Osteocyte (in vitro differentiated cells): ENCODE results near the gene ZNF408. TPM values are rescaled to one million over a fixed set of nuclear protein-coding genes. Genes with fewer than 3 reads are reported as not detected.
"Not testable (repeated sequence)": the region's sequence is repeated elsewhere in the genome, so short reads cannot be mapped to it uniquely, and the experiment has no call there.

Experiments used
- DNase-seq: peaks from one replicate; pipeline ENCODE4 v3.0.0; 2021; ENCODE audit warnings: mixed read lengths; ENCODE audit not compliant: unreplicated experiment; ENCODE audit errors: extremely low spot score
- H3K27ac Mint-ChIP-seq: one replicate; pipeline ENCODE4 v1.8.0; 2021; ENCODE audit warnings: mild to moderate bottlenecking, mixed read lengths; ENCODE audit not compliant: unreplicated experiment
- H3K27me3 Mint-ChIP-seq: one replicate; pipeline ENCODE4 v1.8.0; 2021; ENCODE audit warnings: mixed read lengths; ENCODE audit not compliant: unreplicated experiment
- H3K36me3 Mint-ChIP-seq: one replicate; pipeline ENCODE4 v1.8.0; 2021; ENCODE audit warnings: mixed read lengths; ENCODE audit not compliant: unreplicated experiment
- H3K4me1 Mint-ChIP-seq: one replicate; pipeline ENCODE4 v1.8.0; 2021; ENCODE audit warnings: mixed read lengths; ENCODE audit not compliant: unreplicated experiment
- H3K4me3 Mint-ChIP-seq: one replicate; pipeline ENCODE4 v1.8.0; 2021; ENCODE audit warnings: mild to moderate bottlenecking, moderate library complexity, mixed read lengths; ENCODE audit not compliant: unreplicated experiment
- H3K9me3 Mint-ChIP-seq: one replicate; pipeline ENCODE4 v1.8.0; 2021; ENCODE audit warnings: mixed read lengths; ENCODE audit not compliant: unreplicated experiment
- total RNA-seq: library from RNA; stranded (reverse); gene quantifications from 2 replicates; pipeline ENCODE4 v1.2.1, GENCODE V29; 2021
- TF ChIP-seq, protein P1 (sequence below): fragments of 200-600 bp; sonication (generic); IDR thresholded peaks from 2 replicates; pipeline ENCODE4 v1.5.0; 2021; ENCODE audit warnings: antibody characterized with exemption, mild to moderate bottlenecking, moderate library complexity

The ZNF408 gene
- total RNA-seq, 1 donor from 2014 or later: 11.2 TPM

DNA sequence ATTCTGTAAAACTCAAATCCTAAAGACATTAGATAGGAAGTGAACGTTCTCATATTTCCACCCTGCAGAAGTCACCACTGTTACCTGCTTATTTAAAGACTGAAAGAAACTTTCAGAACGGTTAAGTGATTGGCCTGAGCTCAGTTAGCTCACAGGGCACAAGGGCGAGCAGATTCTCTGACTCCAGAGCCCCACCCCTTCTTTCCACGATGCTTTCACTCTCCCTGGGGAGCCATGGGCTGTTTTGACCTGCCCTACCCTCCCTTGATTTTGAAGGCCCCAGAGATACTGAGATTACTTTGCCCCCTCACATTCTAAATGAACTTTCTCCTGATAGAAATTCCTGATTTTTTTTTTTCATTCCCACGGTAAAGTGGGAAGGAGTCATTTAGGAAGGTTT lies 34.3 kb upstream of the ZNF408 start:
- no peaks in the 10 kb centered on the region for H3K9me3 Mint-ChIP-seq
- no peaks in the 10 kb centered on the region for H3K27me3 Mint-ChIP-seq

DNA sequence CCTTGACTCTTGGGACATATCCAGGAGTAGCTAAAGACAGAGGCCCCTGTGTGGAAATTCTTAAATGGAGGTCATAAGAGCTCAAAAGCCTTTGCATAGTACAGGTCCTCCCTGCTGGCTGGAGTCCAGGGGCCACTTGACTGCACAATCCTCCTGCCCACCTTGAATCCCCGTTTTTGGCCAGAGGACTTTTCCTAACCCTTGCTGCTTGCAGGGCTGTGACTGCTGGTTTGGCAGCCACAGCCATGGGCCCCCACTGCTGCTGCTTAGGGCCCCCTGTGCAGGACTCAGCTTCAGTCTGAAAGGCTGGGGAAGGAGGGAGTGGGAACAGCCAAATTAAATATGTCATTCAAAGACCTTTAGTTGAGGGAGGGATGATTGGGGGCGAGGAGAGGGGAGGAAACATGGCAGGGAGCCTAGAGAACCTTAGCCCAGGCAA lies 33.8 kb upstream of the ZNF408 start:
- Mint-ChIP-seq H3K27ac (no peak overlapping the region), H3K4me3 (no peak overlapping the region)

More for the DNA sequence above, 34.3 kb upstream of the ZNF408 start:
- Mint-ChIP-seq H3K36me3 (peaks cover 55% of the 10 kb centered on the region), H3K4me1 (peaks cover 5% of the 10 kb centered on the region), H3K4me3 (no peak overlapping the region), H3K27ac (no peak overlapping the region)
- TF ChIP-seq, protein P1, sequence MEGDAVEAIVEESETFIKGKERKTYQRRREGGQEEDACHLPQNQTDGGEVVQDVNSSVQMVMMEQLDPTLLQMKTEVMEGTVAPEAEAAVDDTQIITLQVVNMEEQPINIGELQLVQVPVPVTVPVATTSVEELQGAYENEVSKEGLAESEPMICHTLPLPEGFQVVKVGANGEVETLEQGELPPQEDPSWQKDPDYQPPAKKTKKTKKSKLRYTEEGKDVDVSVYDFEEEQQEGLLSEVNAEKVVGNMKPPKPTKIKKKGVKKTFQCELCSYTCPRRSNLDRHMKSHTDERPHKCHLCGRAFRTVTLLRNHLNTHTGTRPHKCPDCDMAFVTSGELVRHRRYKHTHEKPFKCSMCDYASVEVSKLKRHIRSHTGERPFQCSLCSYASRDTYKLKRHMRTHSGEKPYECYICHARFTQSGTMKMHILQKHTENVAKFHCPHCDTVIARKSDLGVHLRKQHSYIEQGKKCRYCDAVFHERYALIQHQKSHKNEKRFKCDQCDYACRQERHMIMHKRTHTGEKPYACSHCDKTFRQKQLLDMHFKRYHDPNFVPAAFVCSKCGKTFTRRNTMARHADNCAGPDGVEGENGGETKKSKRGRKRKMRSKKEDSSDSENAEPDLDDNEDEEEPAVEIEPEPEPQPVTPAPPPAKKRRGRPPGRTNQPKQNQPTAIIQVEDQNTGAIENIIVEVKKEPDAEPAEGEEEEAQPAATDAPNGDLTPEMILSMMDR: no peak
- DNase-seq: no peak

DNA sequence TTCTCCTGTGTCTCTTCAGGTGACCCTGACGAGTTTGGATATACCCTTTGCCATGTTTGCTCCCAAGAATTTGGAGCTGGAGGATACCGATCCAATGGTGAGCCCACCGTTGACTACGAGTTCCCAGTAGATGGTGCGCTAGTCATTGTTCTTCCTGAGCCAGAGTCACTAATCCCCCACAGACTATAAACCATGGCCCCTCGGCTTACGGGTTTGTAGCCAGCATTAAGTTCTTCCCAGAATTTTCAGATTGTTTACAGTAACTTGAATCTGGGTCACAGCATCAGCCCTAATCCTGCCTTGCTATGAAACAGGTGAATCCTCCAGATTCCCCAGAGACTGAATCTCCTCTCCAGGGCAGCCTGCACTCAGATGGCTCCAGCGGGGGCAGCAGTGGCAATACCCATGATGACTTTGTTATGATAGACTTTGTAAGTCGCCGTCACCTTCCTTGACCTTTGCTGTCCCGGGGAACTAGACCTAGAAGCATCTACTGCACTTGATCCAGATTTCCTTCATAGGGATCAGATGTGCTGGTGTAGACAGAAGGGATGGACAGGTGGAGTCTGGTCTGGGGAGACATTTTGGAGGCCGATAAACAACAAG lies 32.2 kb upstream of the ZNF408 start:
- no peaks in the 10 kb centered on the region for H3K27me3 Mint-ChIP-seq
- no peak overlapping the region for H3K4me3 Mint-ChIP-seq
- no peak overlapping the region for H3K27ac Mint-ChIP-seq
- TF ChIP-seq, protein P1: no peak
- H3K4me1 Mint-ChIP-seq: peaks cover 5% of the 10 kb centered on the region
- H3K36me3 Mint-ChIP-seq: peaks cover 54% of the 10 kb centered on the region
- no peaks in the 10 kb centered on the region for H3K9me3 Mint-ChIP-seq
- DNase-seq: no peak

More for the DNA sequence above, 33.8 kb upstream of the ZNF408 start:
- Mint-ChIP-seq H3K9me3 (no peaks in the 10 kb centered on the region), H3K27me3 (no peaks in the 10 kb centered on the region), H3K36me3 (peaks cover 59% of the 10 kb centered on the region), H3K4me1 (peaks cover 5% of the 10 kb centered on the region)
- TF ChIP-seq, protein P1: no peak
- no peak for DNase-seq

DNA sequence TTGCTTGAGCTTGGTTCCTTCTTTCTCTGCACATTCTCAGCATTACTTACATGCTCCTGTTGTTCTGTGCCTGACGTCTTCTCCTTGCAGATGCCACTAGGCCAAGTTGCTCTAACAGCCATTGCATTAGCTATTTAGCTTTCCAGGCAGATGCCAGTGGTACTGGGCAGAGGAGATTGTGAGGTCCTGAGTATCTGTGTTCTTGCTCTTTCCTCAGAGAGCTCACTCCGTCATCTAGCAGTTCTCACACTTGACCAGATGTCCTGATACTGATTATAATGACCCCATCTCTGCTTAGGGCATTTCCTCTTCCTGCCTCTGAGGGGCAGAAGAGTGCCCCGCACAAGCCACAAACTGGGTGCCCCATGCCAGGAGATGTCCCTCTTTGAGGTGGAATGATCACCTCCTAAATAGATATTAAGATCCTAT lies 31.1 kb upstream of the ZNF408 start:
- no peak for DNase-seq
- Mint-ChIP-seq H3K27me3 (no peaks in the 10 kb centered on the region), H3K27ac (no peak overlapping the region), H3K36me3 (peaks cover 49% of the 10 kb centered on the region), H3K4me1 (peaks cover 10% of the 10 kb centered on the region), H3K9me3 (no peaks in the 10 kb centered on the region), H3K4me3 (no peak overlapping the region)
- TF ChIP-seq, protein P1: no peak

DNA sequence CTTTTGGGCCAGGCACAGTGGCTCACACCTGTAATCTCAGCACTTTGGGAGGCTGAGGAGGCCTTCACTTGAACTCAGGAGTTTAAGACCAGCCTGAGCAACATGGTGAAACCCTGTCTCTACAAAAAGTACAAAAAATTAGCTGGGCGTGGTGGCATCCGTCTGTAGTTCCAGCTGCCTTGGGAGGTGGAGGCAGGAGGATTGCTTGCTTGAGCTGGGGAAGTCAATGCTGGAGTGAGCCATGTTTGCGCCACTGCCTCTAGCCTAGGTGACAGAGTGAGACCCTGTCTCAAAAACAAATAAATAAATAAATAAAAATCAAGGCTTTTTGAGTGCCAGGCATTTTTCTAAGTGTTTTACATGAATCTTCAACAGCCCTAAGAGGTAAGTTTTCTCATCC lies 30.3 kb upstream of the ZNF408 start:
- not testable (repeated sequence) for H3K27ac Mint-ChIP-seq
- H3K36me3 Mint-ChIP-seq: peaks cover 41% of the 10 kb centered on the region
- H3K4me1 Mint-ChIP-seq: peaks cover 17% of the 10 kb centered on the region

DNA sequence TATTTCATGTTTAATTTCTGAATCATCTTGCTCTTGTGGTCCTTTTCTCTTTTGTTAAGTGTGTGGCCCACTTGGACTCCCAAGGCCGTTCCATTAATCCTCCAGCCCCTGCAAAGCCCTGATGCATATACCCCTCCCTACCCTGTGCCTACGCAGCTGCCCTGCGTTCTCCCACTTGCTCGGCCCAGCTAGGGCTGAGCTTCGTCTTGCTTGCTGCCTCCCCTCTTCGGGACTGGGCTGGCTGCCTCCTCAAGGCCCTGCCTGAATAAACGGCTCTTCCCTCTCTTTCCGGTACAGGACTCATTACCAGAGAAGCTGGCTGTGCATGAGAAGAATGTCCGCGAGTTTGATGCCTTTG lies 28.9 kb upstream of the ZNF408 start:
- peaks cover 15% of the 10 kb centered on the region for H3K4me1 Mint-ChIP-seq
- H3K36me3 Mint-ChIP-seq: peaks cover 30% of the 10 kb centered on the region
- DNase-seq: no peak
- TF ChIP-seq, protein P1: no peak
- H3K4me3 Mint-ChIP-seq: no peak overlapping the region
- H3K9me3 Mint-ChIP-seq: no peaks in the 10 kb centered on the region
- no peak overlapping the region for H3K27ac Mint-ChIP-seq
- no peaks in the 10 kb centered on the region for H3K27me3 Mint-ChIP-seq

More for the DNA sequence above, 30.3 kb upstream of the ZNF408 start:
- not testable (repeated sequence) for H3K9me3 Mint-ChIP-seq, DNase-seq, H3K27me3 Mint-ChIP-seq, H3K4me3 Mint-ChIP-seq
